Frontal cortex (tissue), 4 donors: ENCODE measurements around the gene SEC16B. TPM values are rescaled to one million over a fixed set of nuclear protein-coding genes. Genes with fewer than 3 reads are reported as not detected.
"Not testable (repeated sequence)": the region's sequence is repeated elsewhere in the genome, so short reads cannot be mapped to it uniquely, and the experiment has no call there.

Experiments used
- DNase-seq, 2 donors: peaks; one replicate each; pipeline ENCODE4 v3.0.0; 2012; ENCODE audit warnings: low spot score in 2 of 2
- FAIRE-seq: peaks from 2 replicates; lab custom pipeline; 2012; peaks lifted over from hg19 to GRCh38; lab: Jason Lieb, UNC
- total RNA-seq: library from RNA; depleted of rRNA; stranded (reverse); fragments of >200 nt; gene quantifications from one replicate; pipeline ENCODE4 v1.2.3, GENCODE V29; 2014
- donor health status: control.
- donor health status: control.
- donor health status: control.

The SEC16B gene, protein sequence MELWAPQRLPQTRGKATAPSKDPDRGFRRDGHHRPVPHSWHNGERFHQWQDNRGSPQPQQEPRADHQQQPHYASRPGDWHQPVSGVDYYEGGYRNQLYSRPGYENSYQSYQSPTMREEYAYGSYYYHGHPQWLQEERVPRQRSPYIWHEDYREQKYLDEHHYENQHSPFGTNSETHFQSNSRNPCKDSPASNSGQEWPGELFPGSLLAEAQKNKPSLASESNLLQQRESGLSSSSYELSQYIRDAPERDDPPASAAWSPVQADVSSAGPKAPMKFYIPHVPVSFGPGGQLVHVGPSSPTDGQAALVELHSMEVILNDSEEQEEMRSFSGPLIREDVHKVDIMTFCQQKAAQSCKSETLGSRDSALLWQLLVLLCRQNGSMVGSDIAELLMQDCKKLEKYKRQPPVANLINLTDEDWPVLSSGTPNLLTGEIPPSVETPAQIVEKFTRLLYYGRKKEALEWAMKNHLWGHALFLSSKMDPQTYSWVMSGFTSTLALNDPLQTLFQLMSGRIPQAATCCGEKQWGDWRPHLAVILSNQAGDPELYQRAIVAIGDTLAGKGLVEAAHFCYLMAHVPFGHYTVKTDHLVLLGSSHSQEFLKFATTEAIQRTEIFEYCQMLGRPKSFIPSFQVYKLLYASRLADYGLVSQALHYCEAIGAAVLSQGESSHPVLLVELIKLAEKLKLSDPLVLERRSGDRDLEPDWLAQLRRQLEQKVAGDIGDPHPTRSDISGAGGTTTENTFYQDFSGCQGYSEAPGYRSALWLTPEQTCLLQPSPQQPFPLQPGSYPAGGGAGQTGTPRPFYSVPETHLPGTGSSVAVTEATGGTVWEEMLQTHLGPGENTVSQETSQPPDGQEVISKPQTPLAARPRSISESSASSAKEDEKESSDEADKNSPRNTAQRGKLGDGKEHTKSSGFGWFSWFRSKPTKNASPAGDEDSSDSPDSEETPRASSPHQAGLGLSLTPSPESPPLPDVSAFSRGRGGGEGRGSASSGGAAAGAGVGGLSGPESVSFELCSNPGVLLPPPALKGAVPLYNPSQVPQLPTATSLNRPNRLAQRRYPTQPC
- total RNA-seq, result not detected

DNA sequence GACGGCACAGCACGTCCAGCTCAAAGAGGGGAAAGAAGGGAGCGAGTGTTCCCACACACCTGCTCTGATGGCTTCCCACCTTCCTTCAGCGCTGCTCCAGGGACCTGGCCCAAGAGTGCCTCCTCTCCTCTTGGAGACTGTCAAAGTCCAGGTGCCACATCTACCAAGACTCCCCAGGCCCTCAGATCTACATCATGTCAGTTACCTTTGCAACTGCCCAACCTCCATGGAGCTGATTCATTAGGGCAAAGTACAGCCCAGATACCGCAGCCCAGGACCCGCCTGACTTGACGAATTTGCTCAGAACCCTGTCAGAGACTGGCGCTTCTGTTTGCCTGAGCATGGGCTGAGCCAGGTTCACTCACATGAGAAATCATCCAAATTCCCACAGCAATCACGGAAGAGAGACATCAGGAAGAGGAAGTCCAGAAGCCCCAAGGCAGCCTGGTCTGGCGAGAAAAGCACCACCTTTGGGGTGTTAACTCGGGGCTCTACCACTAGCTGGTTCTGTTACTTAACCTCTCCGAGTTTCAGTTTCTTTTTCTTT lies at the start of gene SEC16B:
Gene SEC16B (minus strand): TSS at position 234 of the 547 bp plus-strand sequence. CDS start 2,077 bp downstream, outside the sequence.
- DNase-seq (no peak), FAIRE-seq (no peak)

- DNase-seq (no peak), FAIRE-seq (no peak)
Measured at GRCh38 chr1:178019622-178020021, 49.8 kb upstream of the SEC16B start.

GRCh38 chr1:178019208-178019607 lies 49.4 kb upstream of the SEC16B start:
- DNase-seq (no peak), FAIRE-seq (no peak)

DNA sequence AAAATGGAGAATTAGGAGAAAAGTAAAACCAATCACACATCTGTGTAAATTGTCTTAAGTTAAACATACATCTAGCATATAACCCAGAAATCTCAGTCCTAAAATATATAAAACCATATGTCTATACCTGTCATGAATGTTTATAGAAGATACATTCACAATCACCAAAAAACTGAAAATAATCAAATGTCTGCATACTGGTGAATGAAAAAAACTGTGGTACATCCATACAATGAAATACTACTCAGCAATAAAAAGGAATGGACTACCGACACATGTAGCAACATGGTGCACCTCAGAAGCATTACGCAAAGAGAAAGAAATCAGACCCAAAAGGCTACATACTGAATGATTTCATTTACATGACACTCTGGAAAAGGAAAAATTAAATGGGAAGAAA lies 47.7 kb upstream of the SEC16B start:
- no peak for DNase-seq
- no peak for FAIRE-seq

GRCh38 chr1:178011864-178012503 lies 42.1 kb upstream of the SEC16B start:
- FAIRE-seq (no peak), DNase-seq (no peak)

DNA sequence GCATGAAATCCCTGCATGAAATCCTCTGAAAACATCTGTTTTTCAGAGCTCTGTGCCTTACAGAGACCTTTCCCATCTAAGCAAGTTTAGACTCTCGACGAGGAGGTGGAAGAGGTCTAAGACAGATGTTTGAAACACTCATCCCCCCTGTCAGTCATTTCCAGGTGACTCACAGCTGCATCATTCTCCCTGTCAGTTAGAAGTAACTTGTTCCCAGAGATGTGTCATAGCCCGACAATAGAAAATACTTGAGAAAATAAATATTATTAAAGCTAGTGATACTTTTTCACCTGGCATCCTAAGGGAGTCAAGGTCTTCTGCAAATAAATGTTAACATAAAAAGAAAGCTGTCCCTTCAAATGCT lies 41.6 kb upstream of the SEC16B start:
- no peak for FAIRE-seq
- DNase-seq, result no peak

- FAIRE-seq, result no peak
- DNase-seq, result no peak
Measured at GRCh38 chr1:178010674-178011464, 41.0 kb upstream of the SEC16B start.

GRCh38 chr1:178006043-178006442 lies 36.2 kb upstream of the SEC16B start:
- FAIRE-seq, result no peak

DNA sequence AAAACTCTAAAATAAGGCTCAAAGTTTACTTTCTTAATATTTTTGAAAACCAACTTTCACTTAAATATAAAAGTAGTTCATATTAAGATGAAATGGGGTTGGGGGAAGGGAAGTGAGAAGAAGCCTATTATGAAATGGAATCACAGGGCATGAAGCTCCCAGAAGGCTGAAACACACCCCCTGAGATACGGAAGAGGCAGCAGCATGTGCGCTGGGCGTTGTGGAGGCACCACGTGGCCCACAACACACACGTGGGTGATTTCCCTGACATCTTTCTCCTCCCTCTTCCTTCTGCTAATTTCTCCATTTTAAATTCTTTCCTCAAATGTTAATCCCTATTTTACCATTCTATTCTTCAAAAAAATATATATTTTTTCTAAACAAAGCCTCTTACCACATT lies 35.6 kb upstream of the SEC16B start:
- DNase-seq, result no peak
- FAIRE-seq, result no peak

More at GRCh38 chr1:178006043-178006442, 36.2 kb upstream of the SEC16B start:
- no peak for DNase-seq

GRCh38 chr1:178004926-178005391 lies 35.1 kb upstream of the SEC16B start:
- FAIRE-seq, result no peak

GRCh38 chr1:177998696-177999631 lies 29.1 kb upstream of the SEC16B start:
- FAIRE-seq (no peak), DNase-seq (no peak)

More at GRCh38 chr1:178004926-178005391, 35.1 kb upstream of the SEC16B start:
- DNase-seq, result no peak

- no peak for FAIRE-seq
- no peak for DNase-seq
Measured at GRCh38 chr1:177996957-177997356, 27.1 kb upstream of the SEC16B start.

DNA sequence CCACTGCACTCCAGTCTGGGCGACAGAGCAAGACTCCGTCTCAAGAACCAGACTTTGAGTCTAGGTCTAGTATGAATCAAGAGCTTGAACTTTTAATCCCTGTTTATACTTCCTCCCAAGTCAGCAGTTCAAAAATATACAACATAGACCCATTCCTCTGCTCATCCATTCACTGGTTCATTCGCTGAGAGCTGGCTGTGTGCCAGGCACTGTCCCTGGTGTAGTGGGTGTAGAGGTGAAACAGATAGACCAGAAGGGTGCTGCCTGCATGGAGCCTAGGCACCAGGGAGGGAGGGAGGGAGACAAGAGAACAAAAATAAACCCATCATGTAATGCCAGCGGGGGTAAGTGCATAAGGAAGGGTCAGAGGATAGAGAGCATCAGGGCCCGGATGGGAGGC lies 25.5 kb upstream of the SEC16B start:
- FAIRE-seq, result no peak
- no peak for DNase-seq

DNA sequence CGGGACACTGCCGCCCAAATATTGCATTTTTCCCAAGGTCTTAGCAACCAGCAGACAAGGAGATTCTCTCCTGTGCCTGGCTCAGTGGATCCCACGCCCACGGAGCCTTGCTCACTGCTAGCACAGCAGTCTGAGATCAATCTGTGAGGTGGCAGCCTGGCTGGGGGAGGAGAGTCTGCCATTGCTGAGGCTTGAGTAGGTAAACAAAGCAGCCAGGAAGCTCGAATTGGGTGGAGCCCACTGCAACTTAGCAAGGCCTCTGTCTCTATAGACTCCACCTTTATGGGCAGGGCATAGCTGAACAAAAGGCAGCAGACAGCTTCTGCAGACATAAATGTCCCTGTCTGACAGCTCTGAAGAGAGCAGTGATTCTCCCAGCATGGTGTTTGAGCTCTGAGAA lies 16.4 kb upstream of the SEC16B start:
- not testable (repeated sequence) for DNase-seq, FAIRE-seq

DNA sequence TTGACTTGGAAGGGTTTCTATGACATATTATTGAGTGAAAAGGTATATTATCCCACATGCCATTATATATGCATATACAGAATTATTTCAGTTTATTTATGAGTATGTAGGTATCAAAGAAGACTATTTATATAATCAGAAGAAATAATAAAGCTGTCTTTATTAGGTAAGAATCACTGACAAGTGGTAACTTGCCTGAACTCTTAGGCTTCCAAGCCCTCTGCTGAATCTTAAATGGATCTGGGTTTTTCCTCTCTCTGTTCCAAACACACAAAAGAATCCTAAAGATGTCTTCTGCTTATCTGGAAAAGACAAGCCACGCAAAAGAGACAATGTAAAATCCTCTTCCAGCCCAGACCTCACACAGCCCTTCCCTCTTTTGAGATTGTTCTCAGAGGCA lies 14.9 kb upstream of the SEC16B start:
- DNase-seq (no peak), FAIRE-seq (no peak)

- DNase-seq, result peak; percentile 22 to 25
- no peak for FAIRE-seq
Measured at GRCh38 chr1:177984136-177984525, 14.3 kb upstream of the SEC16B start.

DNA sequence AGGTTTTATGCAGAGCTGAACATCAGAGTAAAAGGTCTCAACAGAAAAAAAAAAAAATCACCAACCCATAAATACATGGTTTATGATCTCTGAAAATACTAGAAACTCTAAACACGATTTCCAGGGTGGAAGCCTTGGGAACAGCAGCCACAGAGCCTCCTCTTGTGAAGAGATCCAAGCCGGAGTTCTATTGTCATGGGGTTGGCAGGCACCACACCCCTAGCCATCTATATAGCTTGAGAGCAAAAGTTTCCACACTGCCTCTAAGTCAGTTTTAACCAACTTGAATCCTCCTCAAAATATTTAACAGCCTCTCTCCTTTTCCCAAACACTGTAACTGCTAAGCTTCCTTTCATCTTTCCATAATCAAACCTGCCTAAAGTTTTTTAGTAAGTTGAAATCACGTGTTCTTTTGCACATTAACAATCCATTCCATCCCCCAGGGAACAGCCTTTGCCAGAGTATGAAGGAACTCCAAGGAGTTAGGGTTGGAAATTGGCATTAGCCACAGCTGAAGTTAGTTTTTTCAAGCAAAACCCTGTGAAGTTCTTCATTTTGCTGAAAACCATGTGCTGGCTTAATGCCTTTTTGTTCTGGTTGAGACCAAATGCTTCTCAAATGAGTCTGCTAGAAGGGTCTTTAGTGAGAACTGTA lies 13.8 kb upstream of the SEC16B start:
- no peak for DNase-seq
- FAIRE-seq, result no peak
